A673 (cell line): ENCODE results near the gene TRABD. TPM values are rescaled to one million over a fixed set of nuclear protein-coding genes. Genes with fewer than 3 reads are reported as not detected.

Experiments
- BruUV-seq: library from RNA; stranded (reverse); fragments of 400-500 nt; replicated peaks from 2 replicates; lab custom pipeline; 2021; lab: Mats Ljungman, UMichigan
- CTCF ChIA-PET: fragments of 300-600 bp; sonication (Branson Sonifier 250); formaldehyde crosslinking; loops from one replicate; lab custom pipeline; 2022; ENCODE audit warnings: antibody characterized with exemption; lab: Charles Lee
- POLR2A ChIA-PET: fragments of 300-600 bp; sonication (Branson Sonifier 250); formaldehyde crosslinking; loops from one replicate; lab custom pipeline; 2022; ENCODE audit warnings: antibody characterized with exemption; ENCODE audit not compliant: low non-redundant PET; lab: Charles Lee
- DNase-seq: peaks from one replicate; pipeline ENCODE4 v3.0.0-alpha.2; 2015; ENCODE audit warnings: low spot score
- H3K27ac ChIP-seq: fragments of 200-600 bp; sonication (generic); 2 replicates; pipeline ENCODE4 v1.5.1; 2016; ENCODE audit warnings: mixed run types, low read depth, mild to moderate bottlenecking, mixed read lengths, antibody characterized with exemption, low read length; ENCODE audit not compliant: poor library complexity, severe bottlenecking
- H3K27me3 ChIP-seq: fragments of 200-600 bp; sonication (generic); replicated peaks from 2 replicates; pipeline ENCODE4 v1.6.1; 2017; ENCODE audit warnings: mixed run types, low read depth, mild to moderate bottlenecking, mixed read lengths, antibody characterized with exemption, low read length; ENCODE audit not compliant: insufficient read depth, poor library complexity
- H3K36me3 ChIP-seq: fragments of 200-600 bp; sonication (generic); 2 replicates; pipeline ENCODE4 v1.6.1; 2016; ENCODE audit warnings: mixed run types, mild to moderate bottlenecking, mixed read lengths, antibody characterized with exemption, low read length; ENCODE audit not compliant: insufficient read depth, poor library complexity, severe bottlenecking
- H3K4me1 ChIP-seq: fragments of 200-600 bp; sonication (generic); 2 replicates; pipeline ENCODE4 v1.6.1; 2017; ENCODE audit warnings: mixed run types, mild to moderate bottlenecking, mixed read lengths, antibody characterized with exemption, low read length; ENCODE audit not compliant: insufficient read depth, poor library complexity, severe bottlenecking
- H3K4me3 ChIP-seq: fragments of 200-600 bp; sonication (generic); 2 replicates; pipeline ENCODE4 v1.5.1; 2016; ENCODE audit warnings: low read depth, mixed run types, mild to moderate bottlenecking, mixed read lengths, low read length; ENCODE audit not compliant: poor library complexity, severe bottlenecking
- H3K9me3 ChIP-seq: fragments of 200-600 bp; sonication (generic); 2 replicates; pipeline ENCODE4 v1.6.1; 2016; ENCODE audit warnings: mixed run types, low read depth, mild to moderate bottlenecking, mixed read lengths, antibody characterized with exemption, low read length; ENCODE audit not compliant: poor library complexity, severe bottlenecking
- EZH2 ChIP-seq: fragments of 200-600 bp; sonication (generic); IDR thresholded peaks from 2 replicates; pipeline ENCODE4 v1.6.1; 2017; ENCODE audit warnings: borderline replicate concordance, low read depth, mild to moderate bottlenecking, mixed read lengths, antibody characterized with exemption, low read length; ENCODE audit not compliant: poor library complexity, severe bottlenecking
- intact Hi-C: fragments of 100-400 bp; cut with micrococcal nuclease; formaldehyde crosslinking; loops from one replicate; pipeline ENCODE4 v1.10.0; 2022; ENCODE audit not compliant: unreplicated experiment
- total RNA-seq: library from RNA; stranded (reverse); gene quantifications from 2 replicates; pipeline ENCODE4 v1.2.3, GENCODE V29; 2021
- TF ChIP-seq, protein P1 (sequence below): fragments of 300-800, 200-600 bp; sonication (generic); conservative IDR thresholded peaks from 2 replicates; pipeline ENCODE4 v1.5.1; 2017; ENCODE audit warnings: low read depth, mild to moderate bottlenecking, antibody characterized with exemption, low read length, moderate library complexity, mixed read lengths

TRABD gene
- total RNA-seq, 1 experiment from 2014 or later: 63.9 TPM

DNA sequence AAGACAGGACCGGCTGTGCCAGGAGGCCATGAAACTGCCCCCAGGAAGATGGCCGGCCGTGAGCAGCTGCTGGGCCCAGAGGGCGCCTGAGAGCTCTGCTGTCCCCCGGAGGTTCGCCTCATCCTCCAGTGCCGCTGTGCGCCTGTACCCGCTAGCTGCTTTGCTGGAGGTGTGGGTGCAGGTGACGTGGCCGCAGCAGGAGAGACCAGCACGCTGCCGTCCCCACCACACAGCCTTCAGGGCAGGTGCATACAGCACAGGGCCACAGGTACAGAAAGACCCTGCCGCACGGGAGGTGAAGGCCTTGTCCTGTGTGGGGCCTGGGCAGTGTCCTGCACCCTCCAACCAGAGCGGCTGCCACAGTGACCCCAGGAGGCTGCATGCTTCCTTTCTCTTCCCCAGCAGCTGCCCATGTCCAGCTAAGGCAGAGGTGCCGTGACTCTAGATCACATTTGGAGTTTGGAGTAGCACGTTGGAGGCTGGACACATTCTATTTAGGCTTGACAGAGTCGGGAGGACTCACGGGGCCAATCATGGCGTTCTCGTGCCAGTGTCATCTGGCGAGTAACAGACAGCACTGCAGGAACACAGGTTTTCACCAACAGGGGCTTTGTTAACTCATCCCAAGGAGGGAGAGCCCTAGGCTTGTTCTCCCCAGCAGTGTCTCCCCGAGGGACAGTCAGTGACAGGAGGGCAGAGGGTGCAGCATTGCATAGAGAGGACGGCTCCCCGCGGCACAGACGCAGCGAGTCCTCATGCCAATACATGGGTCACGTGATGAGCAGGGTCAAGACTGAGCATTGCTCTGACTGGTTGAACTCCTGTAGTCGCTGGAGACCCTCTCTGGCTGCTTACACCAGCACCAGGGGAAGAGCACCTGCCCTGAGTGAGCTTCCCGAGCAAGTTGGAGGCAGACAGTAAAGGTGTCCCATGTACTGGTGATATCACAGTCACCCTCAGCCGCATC lies 33.9 kb upstream of the TRABD start:
- intact Hi-C loops: no loop called here
- Histone ChIP-seq H3K27ac (no peak overlapping the region), H3K4me1 (no peaks in the 10 kb centered on the region), H3K9me3 (no peaks in the 10 kb centered on the region), H3K4me3 (no peak overlapping the region), H3K27me3 (no peaks in the 10 kb centered on the region), H3K36me3 (no peaks in the 10 kb centered on the region)
- no peak for TF ChIP-seq EZH2
- TF ChIP-seq, protein P1, sequence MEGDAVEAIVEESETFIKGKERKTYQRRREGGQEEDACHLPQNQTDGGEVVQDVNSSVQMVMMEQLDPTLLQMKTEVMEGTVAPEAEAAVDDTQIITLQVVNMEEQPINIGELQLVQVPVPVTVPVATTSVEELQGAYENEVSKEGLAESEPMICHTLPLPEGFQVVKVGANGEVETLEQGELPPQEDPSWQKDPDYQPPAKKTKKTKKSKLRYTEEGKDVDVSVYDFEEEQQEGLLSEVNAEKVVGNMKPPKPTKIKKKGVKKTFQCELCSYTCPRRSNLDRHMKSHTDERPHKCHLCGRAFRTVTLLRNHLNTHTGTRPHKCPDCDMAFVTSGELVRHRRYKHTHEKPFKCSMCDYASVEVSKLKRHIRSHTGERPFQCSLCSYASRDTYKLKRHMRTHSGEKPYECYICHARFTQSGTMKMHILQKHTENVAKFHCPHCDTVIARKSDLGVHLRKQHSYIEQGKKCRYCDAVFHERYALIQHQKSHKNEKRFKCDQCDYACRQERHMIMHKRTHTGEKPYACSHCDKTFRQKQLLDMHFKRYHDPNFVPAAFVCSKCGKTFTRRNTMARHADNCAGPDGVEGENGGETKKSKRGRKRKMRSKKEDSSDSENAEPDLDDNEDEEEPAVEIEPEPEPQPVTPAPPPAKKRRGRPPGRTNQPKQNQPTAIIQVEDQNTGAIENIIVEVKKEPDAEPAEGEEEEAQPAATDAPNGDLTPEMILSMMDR: no peak
- BruUV-seq: no TSS peak
- POLR2A ChIA-PET: interaction anchor here (0.6 kb wide), 1 partner anchor 29 kb away, joined by 3 read pairs; no protein-coding TSS in a partner anchor
- no peak for DNase-seq
- CTCF ChIA-PET: no interaction called here

DNA sequence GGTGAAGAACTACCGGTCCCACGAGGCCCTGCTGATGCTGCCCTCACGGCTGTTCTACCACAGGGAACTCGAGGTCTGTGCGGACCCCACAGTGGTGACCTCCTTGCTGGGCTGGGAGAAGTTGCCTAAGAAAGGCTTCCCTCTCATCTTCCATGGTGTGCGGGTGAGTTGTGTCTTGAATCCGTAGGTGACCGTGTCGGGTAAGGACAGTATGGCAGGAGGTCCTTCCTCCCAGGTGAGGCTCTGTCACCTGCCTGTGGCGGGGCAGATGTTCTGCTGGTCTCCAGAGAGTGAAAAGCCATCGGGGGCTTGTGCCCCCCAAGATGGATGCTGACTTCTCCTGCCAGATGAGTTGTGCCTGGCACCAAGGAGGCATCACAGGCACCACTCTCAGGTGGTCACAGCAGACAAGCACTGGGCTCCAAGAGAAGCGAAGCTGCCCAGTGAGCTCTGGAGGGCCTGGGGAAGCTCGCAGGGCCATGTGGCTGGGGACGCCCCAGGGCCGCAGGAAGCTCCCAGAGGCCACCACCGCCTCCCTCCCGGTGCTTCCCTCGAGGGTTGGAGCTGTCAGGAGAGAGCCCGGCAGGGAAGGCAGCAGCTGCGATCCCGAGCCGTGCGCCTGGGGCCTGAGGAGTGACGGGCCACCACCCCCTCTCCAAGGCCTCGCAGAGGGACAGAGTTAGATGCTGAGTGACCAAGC lies 32.5 kb upstream of the TRABD start:
- TF ChIP-seq EZH2: no peak
- TF ChIP-seq, protein P1: no peak
- ChIA-PET CTCF (interaction anchor here (0.6 kb wide), 1 partner anchor 11 kb away, joined by 4 read pairs; no protein-coding TSS in a partner anchor), POLR2A (no interaction called here)
- BruUV-seq: no TSS peak
- H3K9me3 ChIP-seq: no peaks in the 10 kb centered on the region
- no peaks in the 10 kb centered on the region for H3K27me3 ChIP-seq
- no peak for DNase-seq
- H3K4me3 ChIP-seq: no peak overlapping the region
- H3K4me1 ChIP-seq: no peaks in the 10 kb centered on the region
- no peaks in the 10 kb centered on the region for H3K36me3 ChIP-seq
- intact Hi-C loops: no loop called here
- H3K27ac ChIP-seq: no peak overlapping the region

DNA sequence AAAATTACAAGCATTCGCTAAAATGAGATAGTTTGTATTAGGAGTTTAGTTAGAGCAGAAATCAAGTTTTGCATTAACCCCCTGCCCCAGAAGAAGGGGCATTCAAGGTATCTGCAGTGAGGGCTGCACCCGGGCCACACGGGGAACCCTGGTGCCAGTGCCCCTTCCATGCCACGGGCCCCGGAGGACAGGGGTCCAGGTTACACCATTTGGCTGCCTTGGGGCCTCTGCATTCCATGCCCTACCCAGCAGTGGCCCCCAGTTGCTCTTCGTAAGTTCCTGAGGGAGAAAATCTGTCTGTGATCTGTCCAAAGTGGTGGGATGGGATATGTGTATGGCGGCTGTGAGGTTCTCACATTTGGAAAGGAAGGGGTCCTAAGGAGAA lies 32.0 kb upstream of the TRABD start:
- no TSS peak for BruUV-seq

More for the DNA sequence above, 32.0 kb upstream of the TRABD start:
- Histone ChIP-seq H3K9me3 (no peaks in the 10 kb centered on the region), H3K27ac (no peak overlapping the region), H3K4me3 (no peak overlapping the region), H3K36me3 (no peaks in the 10 kb centered on the region), H3K27me3 (no peaks in the 10 kb centered on the region), H3K4me1 (no peaks in the 10 kb centered on the region)
- intact Hi-C loops: no loop called here
- CTCF ChIA-PET: no interaction called here
- no peak for DNase-seq
- TF ChIP-seq EZH2: no peak
- TF ChIP-seq, protein P1: no peak
- POLR2A ChIA-PET: no interaction called here
